SK-N-SH treated with all-trans-retinoic acid at 6 μM for 48 hours (cell line): ENCODE data around the gene LSAMP.

Source experiments
- ATAC-seq: fragments of 200-7000 bp; cut with Tn5 transposase; 3 replicates; pipeline ENCODE4 v1.9.1; 2020; ENCODE audit warnings: mild to moderate bottlenecking, moderate library complexity
- ARNTL ChIP-seq: fragments of 450-650 bp; formaldehyde crosslinking; IDR thresholded peaks from 2 replicates; pipeline ENCODE4 v1.5.0; 2020; ENCODE audit warnings: low read depth, mild to moderate bottlenecking, moderate library complexity, borderline replicate concordance
- BACH2 ChIP-seq: fragments of 250-450 bp; sonication (Bioruptor Pico); IDR thresholded peaks from 2 replicates; pipeline ENCODE4 v1.9.0; 2021; ENCODE audit warnings: mild to moderate bottlenecking, borderline replicate concordance
- CREB5 ChIP-seq: fragments of 250-450 bp; sonication (Bioruptor Pico); IDR thresholded peaks from 2 replicates; pipeline ENCODE4 v1.5.1; 2020; ENCODE audit warnings: low read depth, mild to moderate bottlenecking, moderate library complexity
- CSDC2 ChIP-seq: fragments of 250-450 bp; sonication (Bioruptor Pico); IDR thresholded peaks from 2 replicates; pipeline ENCODE4 v1.5.0; 2020; ENCODE audit warnings: mild to moderate bottlenecking, moderate library complexity
- CSRNP3 ChIP-seq: fragments of 250-450 bp; sonication (Bioruptor Pico); IDR thresholded peaks from 2 replicates; pipeline ENCODE4 v1.5.1; 2021; ENCODE audit warnings: mild to moderate bottlenecking, moderate library complexity
- ESRRG ChIP-seq: fragments of 250-450 bp; sonication (Bioruptor Pico); IDR thresholded peaks from 2 replicates; pipeline ENCODE4 v1.6.1; 2021; ENCODE audit warnings: mild to moderate bottlenecking
- GLIS3 ChIP-seq: fragments of 250-450 bp; sonication (Bioruptor Pico); IDR thresholded peaks from 2 replicates; pipeline ENCODE4 v1.5.0; 2020; ENCODE audit warnings: mild to moderate bottlenecking, moderate library complexity
- ISL1 ChIP-seq: fragments of 250-450 bp; sonication (Bioruptor Pico); IDR thresholded peaks from 2 replicates; pipeline ENCODE4 v2.1.2; 2022; ENCODE audit warnings: mild to moderate bottlenecking, moderate library complexity
- PATZ1 ChIP-seq: fragments of 250-450 bp; sonication (Bioruptor Pico); IDR thresholded peaks from 2 replicates; pipeline ENCODE4 v1.8.0; 2020; ENCODE audit warnings: mild to moderate bottlenecking, moderate library complexity, borderline replicate concordance
- POU6F1 ChIP-seq: fragments of 250-450 bp; sonication (Bioruptor Pico); IDR thresholded peaks from 2 replicates; pipeline ENCODE4 v1.8.0; 2021; ENCODE audit warnings: low read depth, mild to moderate bottlenecking, moderate library complexity, borderline replicate concordance
- RARB ChIP-seq: fragments of 250-450 bp; sonication (Bioruptor Pico); IDR thresholded peaks from 2 replicates; pipeline ENCODE4 v1.8.0; 2021; ENCODE audit warnings: mild to moderate bottlenecking, moderate library complexity
- SNAI2 ChIP-seq: fragments of 250-450 bp; sonication (Bioruptor Pico); IDR thresholded peaks from 2 replicates; pipeline ENCODE4 v1.5.0; 2020; ENCODE audit warnings: mild to moderate bottlenecking, moderate library complexity
- TCF4 ChIP-seq: fragments of 250-450 bp; sonication (Bioruptor Pico); IDR thresholded peaks from 2 replicates; pipeline ENCODE4 v1.8.0; 2021; ENCODE audit warnings: mild to moderate bottlenecking, moderate library complexity, borderline replicate concordance
- TOX ChIP-seq: fragments of 250-450 bp; sonication (Bioruptor Pico); IDR thresholded peaks from 2 replicates; pipeline ENCODE4 v1.8.0; 2021; ENCODE audit warnings: mild to moderate bottlenecking, moderate library complexity, borderline replicate concordance
- TSHZ2 ChIP-seq: fragments of 250-450 bp; sonication (Bioruptor Pico); IDR thresholded peaks from 2 replicates; pipeline ENCODE4 v1.5.0; 2020; ENCODE audit warnings: mild to moderate bottlenecking, moderate library complexity
- ZC3H10 ChIP-seq: fragments of 250-450 bp; sonication (Bioruptor Pico); IDR thresholded peaks from 2 replicates; pipeline ENCODE4 v1.5.1; 2021; ENCODE audit warnings: mild to moderate bottlenecking, moderate library complexity
- ZFP3 ChIP-seq: fragments of 250-450 bp; sonication (Bioruptor Pico); IDR thresholded peaks from 2 replicates; pipeline ENCODE4 v1.5.0; 2020; ENCODE audit warnings: mild to moderate bottlenecking, moderate library complexity
- ZNF565 ChIP-seq: fragments of 450-650 bp; formaldehyde crosslinking; conservative IDR thresholded peaks from 2 replicates; pipeline ENCODE4 v1.5.0; 2020; ENCODE audit warnings: low read depth, mild to moderate bottlenecking, moderate library complexity
- ZNF70 ChIP-seq: fragments of 450-650 bp; formaldehyde crosslinking; IDR thresholded peaks from 2 replicates; pipeline ENCODE4 v1.5.0; 2020; ENCODE audit warnings: mild to moderate bottlenecking, moderate library complexity
- ZNF8 ChIP-seq: fragments of 450-650 bp; formaldehyde crosslinking; IDR thresholded peaks from 2 replicates; pipeline ENCODE4 v1.5.0; 2020; ENCODE audit warnings: mild to moderate bottlenecking, moderate library complexity

The LSAMP gene

GRCh38 chr3:116354382-116354781 lies 90.9 kb downstream of the LSAMP start:
- TF ChIP-seq TSHZ2 (no peak), ZNF8 (no peak), ESRRG (no peak), GLIS3 (CRISPR knock-in tag) (no peak), ZNF565 (no peak), ZC3H10 (CRISPR knock-in tag) (no peak), POU6F1 (no peak), CSDC2 (no peak), SNAI2 (CRISPR knock-in tag) (no peak), ZNF70 (CRISPR knock-in tag) (no peak), ZFP3 (CRISPR knock-in tag) (no peak), PATZ1 (CRISPR knock-in tag) (no peak), ISL1 (CRISPR knock-in tag) (no peak), CREB5 (CRISPR knock-in tag) (no peak), ARNTL (no peak), RARB (CRISPR knock-in tag) (no peak), CSRNP3 (no peak), BACH2 (CRISPR knock-in tag) (no peak)
- ATAC-seq, result no peak

- TF ChIP-seq TSHZ2 (peak; percentile 31; the same call in 1 of the 2 replicates), ISL1 (CRISPR knock-in tag) (peak; percentile 88), ZNF8 (no peak), POU6F1 (0 out of 2 replicates have a peak, but pooled peaks have one; percentile 57), CREB5 (CRISPR knock-in tag) (no peak), SNAI2 (CRISPR knock-in tag) (no peak), TCF4 (CRISPR knock-in tag) (0 out of 2 replicates have a peak, but pooled peaks have one; percentile 11), TOX (CRISPR knock-in tag) (0 out of 2 replicates have a peak, but pooled peaks have one; percentile 39), ZFP3 (CRISPR knock-in tag) (0 out of 2 replicates have a peak, but pooled peaks have one; percentile 33), ZC3H10 (CRISPR knock-in tag) (0 out of 2 replicates have a peak, but pooled peaks have one; percentile 12)
- peak; percentile 87 for ATAC-seq
Observed at GRCh38 chr3:116350119-116350733, 95.1 kb downstream of the LSAMP start.
